A673 (cell line): ENCODE data around the gene TBC1D5. TPM values are rescaled to one million over a fixed set of nuclear protein-coding genes. Genes with fewer than 3 reads are reported as not detected.

Experiments used
- BruUV-seq: library from RNA; stranded (reverse); fragments of 400-500 nt; replicated peaks from 2 replicates; lab custom pipeline; 2021; lab: Mats Ljungman, UMichigan
- CTCF ChIA-PET: fragments of 300-600 bp; sonication (Branson Sonifier 250); formaldehyde crosslinking; loops from one replicate; lab custom pipeline; 2022; ENCODE audit warnings: antibody characterized with exemption; lab: Charles Lee
- POLR2A ChIA-PET: fragments of 300-600 bp; sonication (Branson Sonifier 250); formaldehyde crosslinking; loops from one replicate; lab custom pipeline; 2022; ENCODE audit warnings: antibody characterized with exemption; ENCODE audit not compliant: low non-redundant PET; lab: Charles Lee
- DNase-seq: peaks from one replicate; pipeline ENCODE4 v3.0.0-alpha.2; 2015; ENCODE audit warnings: low spot score
- H3K27ac ChIP-seq: fragments of 200-600 bp; sonication (generic); 2 replicates; pipeline ENCODE4 v1.5.1; 2016; ENCODE audit warnings: mixed run types, low read depth, mild to moderate bottlenecking, mixed read lengths, antibody characterized with exemption, low read length; ENCODE audit not compliant: poor library complexity, severe bottlenecking
- H3K27me3 ChIP-seq: fragments of 200-600 bp; sonication (generic); replicated peaks from 2 replicates; pipeline ENCODE4 v1.6.1; 2017; ENCODE audit warnings: mixed run types, low read depth, mild to moderate bottlenecking, mixed read lengths, antibody characterized with exemption, low read length; ENCODE audit not compliant: insufficient read depth, poor library complexity
- H3K36me3 ChIP-seq: fragments of 200-600 bp; sonication (generic); 2 replicates; pipeline ENCODE4 v1.6.1; 2016; ENCODE audit warnings: mixed run types, mild to moderate bottlenecking, mixed read lengths, antibody characterized with exemption, low read length; ENCODE audit not compliant: insufficient read depth, poor library complexity, severe bottlenecking
- H3K4me1 ChIP-seq: fragments of 200-600 bp; sonication (generic); 2 replicates; pipeline ENCODE4 v1.6.1; 2017; ENCODE audit warnings: mixed run types, mild to moderate bottlenecking, mixed read lengths, antibody characterized with exemption, low read length; ENCODE audit not compliant: insufficient read depth, poor library complexity, severe bottlenecking
- H3K4me3 ChIP-seq: fragments of 200-600 bp; sonication (generic); 2 replicates; pipeline ENCODE4 v1.5.1; 2016; ENCODE audit warnings: low read depth, mixed run types, mild to moderate bottlenecking, mixed read lengths, low read length; ENCODE audit not compliant: poor library complexity, severe bottlenecking
- H3K9me3 ChIP-seq: fragments of 200-600 bp; sonication (generic); 2 replicates; pipeline ENCODE4 v1.6.1; 2016; ENCODE audit warnings: mixed run types, low read depth, mild to moderate bottlenecking, mixed read lengths, antibody characterized with exemption, low read length; ENCODE audit not compliant: poor library complexity, severe bottlenecking
- EZH2 ChIP-seq: fragments of 200-600 bp; sonication (generic); IDR thresholded peaks from 2 replicates; pipeline ENCODE4 v1.6.1; 2017; ENCODE audit warnings: borderline replicate concordance, low read depth, mild to moderate bottlenecking, mixed read lengths, antibody characterized with exemption, low read length; ENCODE audit not compliant: poor library complexity, severe bottlenecking
- intact Hi-C: fragments of 100-400 bp; cut with micrococcal nuclease; formaldehyde crosslinking; loops from one replicate; pipeline ENCODE4 v1.10.0; 2022; ENCODE audit not compliant: unreplicated experiment
- total RNA-seq: library from RNA; stranded (reverse); gene quantifications from 2 replicates; pipeline ENCODE4 v1.2.3, GENCODE V29; 2021
- TF ChIP-seq, protein P1 (sequence below): fragments of 300-800, 200-600 bp; sonication (generic); conservative IDR thresholded peaks from 2 replicates; pipeline ENCODE4 v1.5.1; 2017; ENCODE audit warnings: low read depth, mild to moderate bottlenecking, antibody characterized with exemption, low read length, moderate library complexity, mixed read lengths

Gene TBC1D5
- total RNA-seq, 1 experiment from 2014 or later = 40.7 TPM

DNA sequence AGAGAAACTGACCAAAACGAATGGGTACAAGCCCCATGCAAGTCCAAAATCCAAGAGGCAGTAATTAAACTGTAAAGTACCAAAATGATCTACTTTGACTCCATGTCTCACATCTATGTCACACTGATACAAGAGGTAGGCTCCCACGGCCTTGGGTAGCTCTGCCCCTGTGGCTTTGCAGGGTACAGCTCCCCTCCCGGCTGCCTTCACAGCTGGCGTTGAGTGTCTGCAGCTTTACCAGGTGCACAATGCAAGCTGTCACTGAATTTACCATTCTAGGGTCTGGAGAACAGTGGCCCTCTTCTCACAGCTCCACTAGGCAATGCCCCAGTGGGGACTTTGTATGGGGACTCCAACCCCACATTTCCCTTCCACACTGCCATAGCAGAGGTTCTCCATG is 308.6 kb downstream of the TBC1D5 start:
- ChIA-PET POLR2A (no interaction called here), CTCF (no interaction called here)
- intact Hi-C loops = no loop called here
- Histone ChIP-seq H3K27ac (no peak overlapping the region), H3K36me3 (no peaks in the 10 kb centered on the region), H3K4me3 (no peak overlapping the region), H3K4me1 (no peaks in the 10 kb centered on the region), H3K27me3 (no peaks in the 10 kb centered on the region), H3K9me3 (no peaks in the 10 kb centered on the region)
- no peak for DNase-seq
- BruUV-seq = no TSS peak
- TF ChIP-seq EZH2 = no peak
- TF ChIP-seq, protein P1, sequence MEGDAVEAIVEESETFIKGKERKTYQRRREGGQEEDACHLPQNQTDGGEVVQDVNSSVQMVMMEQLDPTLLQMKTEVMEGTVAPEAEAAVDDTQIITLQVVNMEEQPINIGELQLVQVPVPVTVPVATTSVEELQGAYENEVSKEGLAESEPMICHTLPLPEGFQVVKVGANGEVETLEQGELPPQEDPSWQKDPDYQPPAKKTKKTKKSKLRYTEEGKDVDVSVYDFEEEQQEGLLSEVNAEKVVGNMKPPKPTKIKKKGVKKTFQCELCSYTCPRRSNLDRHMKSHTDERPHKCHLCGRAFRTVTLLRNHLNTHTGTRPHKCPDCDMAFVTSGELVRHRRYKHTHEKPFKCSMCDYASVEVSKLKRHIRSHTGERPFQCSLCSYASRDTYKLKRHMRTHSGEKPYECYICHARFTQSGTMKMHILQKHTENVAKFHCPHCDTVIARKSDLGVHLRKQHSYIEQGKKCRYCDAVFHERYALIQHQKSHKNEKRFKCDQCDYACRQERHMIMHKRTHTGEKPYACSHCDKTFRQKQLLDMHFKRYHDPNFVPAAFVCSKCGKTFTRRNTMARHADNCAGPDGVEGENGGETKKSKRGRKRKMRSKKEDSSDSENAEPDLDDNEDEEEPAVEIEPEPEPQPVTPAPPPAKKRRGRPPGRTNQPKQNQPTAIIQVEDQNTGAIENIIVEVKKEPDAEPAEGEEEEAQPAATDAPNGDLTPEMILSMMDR = no peak

GRCh38 chr3:17432236-17432635 is 310.2 kb downstream of the TBC1D5 start:
- POLR2A ChIA-PET = no interaction called here
- no peak for TF ChIP-seq EZH2
- TF ChIP-seq, protein P1 = no peak

DNA sequence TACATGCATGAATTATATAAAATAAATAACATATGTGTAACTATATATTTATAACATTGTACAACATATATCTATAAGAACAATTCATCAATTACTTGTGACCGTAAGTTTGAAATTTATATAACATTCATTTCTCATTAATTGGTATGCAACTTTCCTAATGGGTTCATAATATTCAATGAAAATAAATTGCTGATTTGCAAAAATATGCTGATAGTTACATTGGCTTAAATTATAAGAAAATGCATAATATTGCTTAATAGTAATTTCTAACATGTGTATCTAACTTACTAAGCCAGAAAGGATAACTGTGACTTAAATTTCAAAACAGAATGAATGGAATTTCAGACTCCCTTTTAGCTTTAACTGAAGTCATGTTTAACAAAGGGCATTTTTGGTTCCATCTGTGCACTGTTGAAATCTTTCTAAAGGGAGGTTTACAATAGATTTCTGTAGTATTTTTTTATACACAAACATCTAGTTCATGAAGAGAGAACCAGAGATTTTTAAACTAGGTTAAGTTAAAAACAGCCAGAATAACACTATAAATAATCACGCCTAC is 310.9 kb downstream of the TBC1D5 start:
- BruUV-seq = no TSS peak
- DNase-seq = no peak
- CTCF ChIA-PET = interaction anchor here (1.6 kb wide), 1 partner anchor 410 kb away, joined by 6 read pairs; no protein-coding TSS in a partner anchor
- intact Hi-C loops = loop anchor here (1.0 kb wide), 2 partner anchors 255 to 410 kb away; no protein-coding TSS in a partner anchor
- TF ChIP-seq, protein P1 = no peak
- no peak for TF ChIP-seq EZH2
- Histone ChIP-seq H3K36me3 (no peaks in the 10 kb centered on the region), H3K27me3 (no peaks in the 10 kb centered on the region), H3K4me3 (no peak overlapping the region), H3K4me1 (no peaks in the 10 kb centered on the region), H3K9me3 (no peaks in the 10 kb centered on the region), H3K27ac (no peak overlapping the region)
- POLR2A ChIA-PET = no interaction called here

More at GRCh38 chr3:17432236-17432635, 310.2 kb downstream of the TBC1D5 start:
- no peak for DNase-seq
- H3K4me1 ChIP-seq = no peaks in the 10 kb centered on the region
- H3K27me3 ChIP-seq = no peaks in the 10 kb centered on the region
- no TSS peak for BruUV-seq
- H3K36me3 ChIP-seq = no peaks in the 10 kb centered on the region
- no peaks in the 10 kb centered on the region for H3K9me3 ChIP-seq
- CTCF ChIA-PET = interaction anchor here (1.6 kb wide), 1 partner anchor 409 kb away, joined by 6 read pairs; no protein-coding TSS in a partner anchor
- no peak overlapping the region for H3K27ac ChIP-seq
- intact Hi-C loops = no loop called here
- H3K4me3 ChIP-seq = no peak overlapping the region
